ENCODE data around the gene S1PR3.
A peak's percentile ranks its signal among the peaks of the same experiment; 100 is the strongest.

The S1PR3 gene

DNA sequence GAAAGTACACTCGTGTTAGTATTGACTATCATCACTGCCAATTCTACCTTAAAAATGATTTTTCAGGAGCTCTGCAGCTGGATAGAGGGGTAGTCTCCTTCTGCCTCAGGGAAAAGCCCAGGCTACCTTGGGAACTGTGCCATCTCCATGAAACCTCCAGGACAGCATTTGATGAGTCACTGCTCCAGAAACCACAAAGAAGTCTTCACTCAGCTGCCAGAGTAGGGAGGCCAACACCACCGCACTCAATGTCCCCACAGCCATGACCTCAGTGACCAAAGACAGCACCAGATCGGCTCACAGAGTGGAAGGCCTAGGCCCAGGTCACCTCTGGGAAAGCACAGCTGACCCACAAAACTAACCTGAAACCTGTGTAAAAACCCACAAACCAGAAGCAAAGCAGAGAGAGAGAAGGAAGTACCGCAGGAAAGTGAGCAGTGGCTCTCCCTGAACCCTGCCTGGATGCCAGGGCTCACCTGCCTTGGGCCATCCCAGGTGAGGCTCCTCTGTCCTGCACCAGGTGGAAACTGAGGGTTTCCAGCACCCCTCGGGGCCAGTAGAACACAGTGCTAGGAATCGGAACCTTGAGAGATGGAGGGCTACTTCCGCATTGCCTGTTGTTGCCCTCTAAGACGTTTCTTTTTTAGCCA lies 30.0 kb downstream of the S1PR3 start:
- TF ChIP-seq, protein P1, sequence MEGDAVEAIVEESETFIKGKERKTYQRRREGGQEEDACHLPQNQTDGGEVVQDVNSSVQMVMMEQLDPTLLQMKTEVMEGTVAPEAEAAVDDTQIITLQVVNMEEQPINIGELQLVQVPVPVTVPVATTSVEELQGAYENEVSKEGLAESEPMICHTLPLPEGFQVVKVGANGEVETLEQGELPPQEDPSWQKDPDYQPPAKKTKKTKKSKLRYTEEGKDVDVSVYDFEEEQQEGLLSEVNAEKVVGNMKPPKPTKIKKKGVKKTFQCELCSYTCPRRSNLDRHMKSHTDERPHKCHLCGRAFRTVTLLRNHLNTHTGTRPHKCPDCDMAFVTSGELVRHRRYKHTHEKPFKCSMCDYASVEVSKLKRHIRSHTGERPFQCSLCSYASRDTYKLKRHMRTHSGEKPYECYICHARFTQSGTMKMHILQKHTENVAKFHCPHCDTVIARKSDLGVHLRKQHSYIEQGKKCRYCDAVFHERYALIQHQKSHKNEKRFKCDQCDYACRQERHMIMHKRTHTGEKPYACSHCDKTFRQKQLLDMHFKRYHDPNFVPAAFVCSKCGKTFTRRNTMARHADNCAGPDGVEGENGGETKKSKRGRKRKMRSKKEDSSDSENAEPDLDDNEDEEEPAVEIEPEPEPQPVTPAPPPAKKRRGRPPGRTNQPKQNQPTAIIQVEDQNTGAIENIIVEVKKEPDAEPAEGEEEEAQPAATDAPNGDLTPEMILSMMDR (IDR thresholded peaks at IDR 0.05; ENCODE audit: low read depth, low read length) = no peak
- no peak overlapping the region for H3K4me3 ChIP-seq (replicated peaks in 1 of 2; ENCODE audit: low read depth in 2 of 2, low read length in 2 of 2)
- peak; percentile 85 to 88 for DNase-seq (ENCODE audit: low read depth in 2 of 2)

DNA sequence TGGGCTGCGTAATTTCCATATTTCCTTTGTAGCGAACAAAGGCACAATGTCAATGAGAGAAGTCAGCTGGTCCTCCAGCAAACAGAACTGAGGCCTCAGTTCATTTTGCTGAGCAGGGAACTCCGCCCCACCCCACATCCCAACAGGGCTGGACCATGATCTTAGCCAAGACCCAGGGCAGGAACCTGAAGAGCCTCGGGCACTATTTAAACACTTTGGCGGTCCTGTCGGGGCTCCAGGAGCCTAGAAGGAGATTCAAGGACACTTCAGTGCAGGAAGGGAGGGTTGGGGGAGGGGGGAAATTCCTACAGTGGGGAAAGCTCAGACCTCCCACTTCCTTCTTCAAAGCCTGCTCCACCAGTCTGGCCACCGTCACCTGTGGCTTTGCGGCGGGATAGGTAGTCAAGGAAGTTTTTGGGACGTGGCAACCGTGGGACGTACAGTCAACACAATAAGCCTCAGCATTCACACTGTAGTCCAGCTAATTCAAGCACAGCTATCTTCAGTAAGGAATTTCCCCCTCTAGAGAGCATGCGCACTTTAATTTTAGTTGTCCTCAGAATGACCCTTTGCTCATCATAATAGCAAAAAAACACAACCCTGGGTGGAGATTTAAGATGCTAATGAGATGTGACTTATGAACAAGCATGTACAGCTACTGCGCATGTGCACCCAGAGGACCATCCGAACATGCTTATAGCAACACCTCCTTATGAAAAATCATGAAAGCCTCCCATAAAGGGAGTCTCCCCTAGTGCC lies 30.9 kb downstream of the S1PR3 start:
- no peak overlapping the region for H3K4me3 ChIP-seq (replicated peaks in 1 of 2; ENCODE audit: low read depth in 2 of 2, low read length in 2 of 2)
- peak; percentile 88 for DNase-seq (ENCODE audit: low read depth in 2 of 2)
- TF ChIP-seq, protein P1 (IDR thresholded peaks at IDR 0.05; ENCODE audit: low read depth, low read length) = no peak

DNA sequence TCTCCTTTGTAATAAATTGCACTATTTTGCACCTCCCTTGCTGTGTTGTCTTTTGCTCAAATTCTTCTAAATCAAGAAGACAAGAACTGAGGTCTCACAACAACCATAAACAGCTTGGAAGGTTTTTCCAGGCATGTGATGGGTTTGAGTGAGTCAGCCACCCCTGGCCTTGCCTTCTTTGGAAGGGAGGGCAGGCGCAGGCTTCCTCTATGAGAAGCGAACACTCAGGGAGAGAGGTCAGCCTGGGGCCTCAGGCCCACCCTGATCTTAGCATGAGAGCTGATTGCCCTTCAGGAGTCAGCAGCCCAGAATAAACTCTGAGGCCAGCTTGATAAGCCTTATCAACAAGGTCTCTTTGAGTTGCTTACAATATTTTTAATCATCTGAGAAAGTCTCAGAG lies 31.6 kb downstream of the S1PR3 start:
- H3K4me3 ChIP-seq (replicated peaks in 1 of 2; ENCODE audit: low read depth in 2 of 2, low read length in 2 of 2) = no peak overlapping the region
- peak; percentile 63 to 81 for DNase-seq (ENCODE audit: low read depth in 2 of 2)
- TF ChIP-seq, protein P1 (IDR thresholded peaks at IDR 0.05; ENCODE audit: low read depth, low read length) = no peak

DNA sequence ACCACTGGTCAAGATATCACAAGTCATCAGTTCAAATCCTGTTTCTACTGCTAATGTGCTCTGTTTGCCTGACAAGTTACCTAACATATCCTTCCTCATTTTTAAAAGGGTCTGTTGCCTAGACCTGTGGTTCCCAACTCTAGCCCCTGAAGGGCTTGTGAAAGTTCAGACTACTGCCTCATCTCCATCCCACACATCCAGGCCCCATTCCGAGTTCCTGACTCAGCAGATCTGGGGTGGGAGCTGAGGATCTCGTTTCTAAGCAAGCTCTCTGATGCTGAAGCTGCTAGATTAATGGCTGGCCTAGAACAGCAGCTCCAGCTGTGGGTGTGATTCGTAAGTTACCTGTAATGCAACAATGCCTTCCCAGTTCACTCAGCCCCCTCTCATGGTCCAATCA lies 32.5 kb downstream of the S1PR3 start:
- DNase-seq (ENCODE audit: low read depth in 2 of 2) = peak in 1 of 2 donors; percentile 29
- no peak overlapping the region for H3K4me3 ChIP-seq (replicated peaks in 1 of 2; ENCODE audit: low read depth in 2 of 2, low read length in 2 of 2)
- TF ChIP-seq, protein P1 (IDR thresholded peaks at IDR 0.05; ENCODE audit: low read depth, low read length) = no peak

DNA sequence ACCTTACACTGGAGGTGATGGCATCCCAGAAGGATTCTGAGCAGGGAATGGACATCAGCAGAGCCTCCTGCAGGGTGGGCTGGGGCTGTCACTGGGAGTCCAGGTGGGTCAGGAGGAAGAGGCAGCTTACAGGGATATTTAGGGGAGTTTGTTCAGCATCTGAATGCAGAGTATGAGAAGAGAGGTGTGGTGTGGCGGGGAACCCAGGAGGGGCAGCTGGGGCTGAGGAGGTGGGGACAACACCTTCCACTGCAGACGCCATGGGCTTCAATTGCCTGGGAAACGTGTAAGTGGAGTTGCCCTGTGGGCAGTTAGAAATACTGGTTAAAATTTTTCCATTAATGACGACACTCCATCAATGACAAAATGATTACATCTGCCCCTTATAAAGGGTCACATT lies 33.5 kb downstream of the S1PR3 start:
- no peak overlapping the region for H3K4me3 ChIP-seq (replicated peaks in 1 of 2; ENCODE audit: low read depth in 2 of 2, low read length in 2 of 2)
- TF ChIP-seq, protein P1 (IDR thresholded peaks at IDR 0.05; ENCODE audit: low read depth, low read length) = no peak
- DNase-seq (ENCODE audit: low read depth in 2 of 2) = no peak

DNA sequence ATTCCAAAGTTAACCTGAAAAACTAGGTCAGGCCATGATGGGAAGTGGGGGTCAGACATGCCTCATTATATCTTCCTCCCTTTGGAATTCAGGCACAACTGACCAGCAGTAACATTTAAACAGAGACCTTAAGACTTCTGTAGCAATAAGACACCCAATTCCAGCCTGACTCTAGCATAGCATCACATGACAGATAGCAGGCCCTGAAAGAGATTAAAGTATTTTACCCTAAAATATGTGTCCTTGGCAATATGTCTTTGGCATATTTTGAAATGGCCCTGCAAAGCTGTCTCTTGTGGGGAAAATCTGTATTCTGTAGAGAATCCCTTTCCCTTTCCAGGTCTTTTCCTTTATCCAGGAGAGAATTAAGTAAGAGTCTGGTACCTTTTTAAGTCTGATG lies 34.3 kb downstream of the S1PR3 start:
- peak in 1 of 2 donors; percentile 45 for DNase-seq (ENCODE audit: low read depth in 2 of 2)

More for the DNA sequence above, 34.3 kb downstream of the S1PR3 start:
- TF ChIP-seq, protein P1 (IDR thresholded peaks at IDR 0.05; ENCODE audit: low read depth, low read length) = no peak
- H3K4me3 ChIP-seq (replicated peaks in 1 of 2; ENCODE audit: low read depth in 2 of 2, low read length in 2 of 2) = no peak overlapping the region

Data from cardiac fibroblast (primary cell).